Keratinocyte (primary cell): Measurements from ENCODE around the gene REG4. TPM values are rescaled to one million over a fixed set of nuclear protein-coding genes. Genes with fewer than 3 reads are reported as not detected.

Source experiments
- DNase-seq: peaks from one replicate; pipeline ENCODE4 v3.0.0-alpha.2; 2011; ENCODE audit warnings: low read depth, missing footprints, low spot score
- FAIRE-seq: peaks from 2 replicates; lab custom pipeline; 2011; peaks lifted over from hg19 to GRCh38; lab: Jason Lieb, UNC
- H2AFZ ChIP-seq: 2 replicates; pipeline ENCODE4 v1.6.0; 2012; ENCODE audit warnings: low read length, control low read depth, inconsistent platforms; ENCODE audit not compliant: control insufficient read depth
- H3K27ac ChIP-seq: 2 replicates; pipeline ENCODE4 v1.5.1; 2011; ENCODE audit warnings: low read length; ENCODE audit not compliant: control insufficient read depth, insufficient read depth
- H3K27me3 ChIP-seq: 3 replicates; pipeline ENCODE4 v1.6.0; 2011; ENCODE audit warnings: low read length; ENCODE audit not compliant: control insufficient read depth, insufficient read depth; ENCODE audit errors: extremely low read depth
- H3K36me3 ChIP-seq, 2 experiments: 2 replicates in 1 of 2; 3 replicates in 1 of 2; pipeline ENCODE4 v1.5.1; 2011; ENCODE audit warnings: low read length in 2 of 2, mild to moderate bottlenecking in 1 of 2; ENCODE audit not compliant: control insufficient read depth in 2 of 2, insufficient read depth in 2 of 2; ENCODE audit errors: extremely low read depth in 1 of 2
- H3K4me1 ChIP-seq: 3 replicates; pipeline ENCODE4 v1.5.1; 2011; ENCODE audit warnings: low read length; ENCODE audit not compliant: control insufficient read depth, insufficient read depth; ENCODE audit errors: extremely low read depth
- H3K4me2 ChIP-seq: 3 replicates; pipeline ENCODE4 v1.6.0; 2011; ENCODE audit warnings: low read depth, low read length; ENCODE audit not compliant: control insufficient read depth, insufficient read depth; ENCODE audit errors: extremely low read depth
- H3K4me3 ChIP-seq, 3 experiments: fragments of 200-600 bp in 1 of 3; sonication (generic) in 1 of 3; 2 replicates in 2 of 3; 3 replicates in 1 of 3; pipeline ENCODE4 v1.5.1; 2011 to 2016; ENCODE audit warnings: low read length in 3 of 3, mild to moderate bottlenecking in 3 of 3, control low read depth in 2 of 3, inconsistent platforms in 1 of 3, low read depth in 1 of 3, mixed read lengths in 1 of 3, mixed run types in 1 of 3, moderate library complexity in 1 of 3; ENCODE audit not compliant: control insufficient read depth in 2 of 3, insufficient read depth in 2 of 3; ENCODE audit errors: extremely low read depth in 1 of 3
- H3K79me2 ChIP-seq: 2 replicates; pipeline ENCODE4 v1.6.0; 2012; ENCODE audit warnings: low read length; ENCODE audit not compliant: control insufficient read depth, insufficient read depth
- H3K9ac ChIP-seq: 3 replicates; pipeline ENCODE4 v1.6.0; 2011; ENCODE audit warnings: low read length; ENCODE audit not compliant: control insufficient read depth, insufficient read depth; ENCODE audit errors: extremely low read depth
- H3K9me1 ChIP-seq: 3 replicates; pipeline ENCODE4 v1.6.0; 2011; ENCODE audit warnings: low read length; ENCODE audit not compliant: control insufficient read depth, insufficient read depth; ENCODE audit errors: extremely low read depth
- H3K9me3 ChIP-seq: 2 replicates; pipeline ENCODE4 v1.5.1; 2012; ENCODE audit warnings: low read depth, low read length; ENCODE audit not compliant: control insufficient read depth
- H4K20me1 ChIP-seq: 3 replicates; pipeline ENCODE4 v1.6.0; 2011; ENCODE audit warnings: low read length; ENCODE audit not compliant: control insufficient read depth, insufficient read depth; ENCODE audit errors: extremely low read depth
- EZH2 ChIP-seq: IDR thresholded peaks from one replicate; pipeline ENCODE4 v1.6.1; 2012; ENCODE audit warnings: inconsistent platforms, mild to moderate bottlenecking, low read length, moderate library complexity
- dilution Hi-C: fragments of 300-500 bp; cut with MboI; formaldehyde crosslinking; loops from one replicate; pipeline ENCODE4 v1.7.0; 2020; ENCODE audit warnings: low sequenced_read_pairs; ENCODE audit not compliant: extremely low pct_ligation_motif_present
- polyA plus RNA-seq, 5 experiments: library from polyadenylated mRNA; depleted of rRNA in 3 of 5; stranded (reverse) in 3 of 5; stranded (forward) in 1 of 5; unstranded in 1 of 5; fragments of >200 nt; gene quantifications; 1 replicate in 1 of 5; 2 replicates in 3 of 5; 3 replicates in 1 of 5; pipeline versions ENCODE4 v1.2.1 to v1.2.3, GENCODE V29; 2011 to 2012; ENCODE audit warnings: missing spikeins in 2 of 5, low read depth in 1 of 5, low replicate concordance in 1 of 5
- TF ChIP-seq, protein P1 (sequence below), 3 experiments: IDR thresholded peaks in 1 of 3; conservative IDR thresholded peaks in 1 of 3; optimal IDR thresholded peaks in 1 of 3; 2 replicates in 2 of 3; 3 replicates in 1 of 3; pipeline versions ENCODE3 to v1.5.1; 2011; ENCODE audit warnings: low read length in 3 of 3, mild to moderate bottlenecking in 3 of 3, moderate library complexity in 2 of 3, control low read depth in 1 of 3, inconsistent platforms in 1 of 3; ENCODE audit not compliant: insufficient read depth in 2 of 3; ENCODE audit errors: extremely low read depth in 1 of 3

The REG4 gene
- polyA plus RNA-seq, 1 donor (not counting 4 experiments of a cell fraction or from before 2014, with no cell fraction given) = not detected

DNA sequence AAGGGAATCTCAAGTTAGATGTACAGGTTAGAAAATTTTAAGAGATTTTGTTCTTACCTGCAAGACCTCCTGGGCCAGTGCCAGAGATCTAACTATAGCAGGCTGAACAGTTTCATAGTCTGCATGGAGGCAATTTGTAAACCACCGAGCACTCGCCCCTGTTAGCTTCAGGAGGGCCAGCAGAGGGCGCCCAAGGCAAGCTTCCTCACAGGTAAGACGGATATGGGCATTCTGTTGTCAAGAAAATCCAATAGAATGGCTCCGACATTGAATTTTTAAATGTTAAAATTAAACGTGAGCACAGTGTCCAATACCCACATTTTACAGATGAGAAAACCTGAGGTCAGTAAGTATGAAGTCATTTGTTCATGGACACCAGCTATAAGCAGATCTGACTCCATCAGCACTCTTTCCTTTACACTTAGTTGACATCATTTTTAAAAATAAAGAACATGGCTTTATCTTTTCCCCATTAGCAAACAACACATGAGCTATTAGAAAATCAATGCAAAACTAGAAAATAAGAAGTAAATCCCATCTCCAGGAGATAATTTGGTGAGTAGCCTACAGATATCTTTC, 2.2 kb downstream of the REG4 start:
- Histone ChIP-seq H3K27ac (no peak overlapping the region), H3K4me1 (no peaks in the 10 kb centered on the region), H3K4me3 (no peak overlapping the region), H3K9ac (no peak overlapping the region), H2AFZ (peak overlapping the region; percentile 79), H3K27me3 (peaks cover 12% of the 10 kb centered on the region), H3K9me1 (no peaks in the 10 kb centered on the region), H3K4me2 (no peak overlapping the region), H3K79me2 (no peaks in the 10 kb centered on the region), H3K36me3 (no peaks in the 10 kb centered on the region), H4K20me1 (no peaks in the 10 kb centered on the region), H3K9me3 (no peaks in the 10 kb centered on the region)
- dilution Hi-C loops = no loop called here
- FAIRE-seq (peak; percentile 61), DNase-seq (no peak)
- TF ChIP-seq EZH2 = no peak
- TF ChIP-seq, protein P1, sequence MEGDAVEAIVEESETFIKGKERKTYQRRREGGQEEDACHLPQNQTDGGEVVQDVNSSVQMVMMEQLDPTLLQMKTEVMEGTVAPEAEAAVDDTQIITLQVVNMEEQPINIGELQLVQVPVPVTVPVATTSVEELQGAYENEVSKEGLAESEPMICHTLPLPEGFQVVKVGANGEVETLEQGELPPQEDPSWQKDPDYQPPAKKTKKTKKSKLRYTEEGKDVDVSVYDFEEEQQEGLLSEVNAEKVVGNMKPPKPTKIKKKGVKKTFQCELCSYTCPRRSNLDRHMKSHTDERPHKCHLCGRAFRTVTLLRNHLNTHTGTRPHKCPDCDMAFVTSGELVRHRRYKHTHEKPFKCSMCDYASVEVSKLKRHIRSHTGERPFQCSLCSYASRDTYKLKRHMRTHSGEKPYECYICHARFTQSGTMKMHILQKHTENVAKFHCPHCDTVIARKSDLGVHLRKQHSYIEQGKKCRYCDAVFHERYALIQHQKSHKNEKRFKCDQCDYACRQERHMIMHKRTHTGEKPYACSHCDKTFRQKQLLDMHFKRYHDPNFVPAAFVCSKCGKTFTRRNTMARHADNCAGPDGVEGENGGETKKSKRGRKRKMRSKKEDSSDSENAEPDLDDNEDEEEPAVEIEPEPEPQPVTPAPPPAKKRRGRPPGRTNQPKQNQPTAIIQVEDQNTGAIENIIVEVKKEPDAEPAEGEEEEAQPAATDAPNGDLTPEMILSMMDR (optimal IDR thresholded peaks at IDR 0.05 in 1 of 3, IDR thresholded peaks at IDR 0.05 in 1 of 3, conservative IDR thresholded peaks at IDR 0.05 in 1 of 3; ENCODE audit: extremely low read depth in 1 of 3, insufficient read depth in 2 of 3, low read length in 3 of 3) = peak; percentile 90 to 93 (median 93)

DNA sequence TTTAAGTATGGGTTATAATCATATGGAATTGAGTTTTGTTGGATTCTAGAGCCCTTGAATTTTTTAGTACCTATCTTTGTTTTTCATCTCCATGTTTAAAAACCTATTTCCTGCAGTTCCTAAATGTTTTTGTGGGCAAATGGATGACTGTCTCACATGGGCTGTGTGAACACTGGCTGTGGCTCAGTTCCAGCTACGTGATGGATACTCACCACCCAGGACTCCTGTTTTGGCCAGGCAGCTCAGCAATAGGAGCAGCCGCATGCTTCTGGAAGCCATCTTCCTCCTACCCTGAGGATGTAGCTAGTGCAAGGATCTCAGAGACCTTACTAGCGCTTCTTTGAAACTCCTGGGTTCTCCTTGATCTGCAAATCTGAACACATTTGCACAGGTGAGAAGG, 2.8 kb downstream of the REG4 start:
- Histone ChIP-seq H3K9me3 (no peaks in the 10 kb centered on the region), H3K79me2 (no peaks in the 10 kb centered on the region), H3K4me2 (no peak overlapping the region), H3K9ac (no peak overlapping the region), H4K20me1 (no peaks in the 10 kb centered on the region), H3K4me1 (no peaks in the 10 kb centered on the region), H3K36me3 (no peaks in the 10 kb centered on the region), H3K27me3 (peaks cover 12% of the 10 kb centered on the region), H3K9me1 (no peaks in the 10 kb centered on the region), H2AFZ (no peak overlapping the region), H3K4me3 (no peak overlapping the region), H3K27ac (no peak overlapping the region)
- DNase-seq (no peak), FAIRE-seq (no peak)
- no peak for TF ChIP-seq EZH2
- TF ChIP-seq, protein P1 (optimal IDR thresholded peaks at IDR 0.05 in 1 of 3, IDR thresholded peaks at IDR 0.05 in 1 of 3, conservative IDR thresholded peaks at IDR 0.05 in 1 of 3; ENCODE audit: extremely low read depth in 1 of 3, insufficient read depth in 2 of 3, low read length in 3 of 3) = no peak
- dilution Hi-C loops = no loop called here
